Measurements from ENCODE around the gene UST. TPM values are rescaled to one million over a fixed set of nuclear protein-coding genes. Genes with fewer than 3 reads are reported as not detected.

Gene UST
- total RNA-seq, 1 experiment from 2014 or later = 0.37 TPM

DNA sequence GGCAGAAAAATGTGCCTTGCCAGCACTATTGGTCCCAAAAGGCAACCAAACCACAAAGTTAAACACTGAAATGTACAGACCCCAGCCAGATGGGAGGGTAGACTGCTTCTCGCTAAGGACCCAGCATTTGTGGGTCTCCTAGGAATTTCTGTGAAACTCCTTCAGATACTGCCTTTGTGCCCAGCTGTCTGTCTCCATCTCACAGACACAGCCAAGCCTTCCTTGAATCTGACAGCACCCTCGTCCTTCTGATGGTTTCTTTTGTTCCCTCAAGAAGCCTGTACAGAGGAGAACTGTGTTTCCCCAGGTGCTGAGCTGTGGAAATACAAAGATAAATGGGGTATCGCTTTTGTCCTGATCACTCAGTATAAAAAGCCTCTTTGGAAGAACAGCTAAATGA lies 316.6 kb downstream of the UST start:
- in situ Hi-C loops (cut with HindIII; ENCODE audit: low pct_unique_long_range_greater_than_20kb, low sequenced_read_pairs) = no loop called here

DNA sequence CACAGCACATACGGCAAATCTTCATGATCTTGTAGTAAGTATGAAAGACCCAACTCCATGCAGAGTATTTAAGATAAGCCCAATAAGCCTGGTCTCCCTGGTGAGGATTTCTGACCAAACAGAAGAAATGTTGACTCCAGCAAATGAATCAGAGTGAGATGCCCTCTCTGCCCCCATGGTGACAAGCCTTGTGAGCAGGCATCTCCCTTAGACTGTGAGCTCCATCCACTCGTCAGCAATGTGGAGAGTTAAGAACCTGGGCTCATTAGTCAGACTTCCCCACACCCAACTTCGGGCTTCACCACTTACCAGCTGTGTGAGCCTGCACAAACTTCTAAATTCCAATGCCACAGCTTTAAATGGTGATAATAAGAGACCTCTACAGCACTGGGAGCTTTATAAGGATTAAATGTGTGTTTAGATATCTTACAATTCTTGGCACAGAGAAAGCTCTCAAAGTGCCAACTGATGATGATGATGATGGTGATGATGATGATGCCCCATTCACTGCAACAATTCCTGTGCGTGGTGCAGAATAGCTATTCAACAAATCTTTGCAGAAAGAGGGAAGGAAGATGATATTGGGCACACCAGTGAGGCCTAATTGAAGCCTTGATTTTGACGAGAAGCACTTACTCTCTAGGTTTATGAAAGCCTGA lies 317.3 kb downstream of the UST start:
- in situ Hi-C loops (cut with HindIII; ENCODE audit: low pct_unique_long_range_greater_than_20kb, low sequenced_read_pairs) = no loop called here

More for the DNA sequence above, 316.6 kb downstream of the UST start:
- DNase-seq (ENCODE audit: low read depth) = no peak

DNA sequence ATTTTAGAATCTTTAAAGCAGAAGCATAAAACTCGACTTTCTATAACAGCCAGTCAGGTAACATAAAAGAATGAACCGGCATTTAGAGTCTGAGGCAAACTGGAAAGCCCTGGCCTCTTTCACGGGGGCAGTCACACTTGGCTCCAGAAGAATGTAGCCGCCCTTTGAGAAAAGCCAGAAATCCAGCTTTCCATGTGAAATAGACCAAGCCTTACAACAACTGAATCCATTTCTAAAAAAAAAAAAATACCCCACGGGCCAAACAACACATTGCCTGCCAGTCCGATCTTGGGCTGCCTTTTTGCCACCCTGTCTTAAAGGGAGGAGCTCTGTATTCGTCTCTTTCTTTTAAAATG lies 317.8 kb downstream of the UST start:
- DNase-seq (ENCODE audit: low read depth) = no peak
- in situ Hi-C loops (cut with HindIII; ENCODE audit: low pct_unique_long_range_greater_than_20kb, low sequenced_read_pairs) = no loop called here

More for the DNA sequence above, 317.3 kb downstream of the UST start:
- no peak for DNase-seq (ENCODE audit: low read depth)

DNA sequence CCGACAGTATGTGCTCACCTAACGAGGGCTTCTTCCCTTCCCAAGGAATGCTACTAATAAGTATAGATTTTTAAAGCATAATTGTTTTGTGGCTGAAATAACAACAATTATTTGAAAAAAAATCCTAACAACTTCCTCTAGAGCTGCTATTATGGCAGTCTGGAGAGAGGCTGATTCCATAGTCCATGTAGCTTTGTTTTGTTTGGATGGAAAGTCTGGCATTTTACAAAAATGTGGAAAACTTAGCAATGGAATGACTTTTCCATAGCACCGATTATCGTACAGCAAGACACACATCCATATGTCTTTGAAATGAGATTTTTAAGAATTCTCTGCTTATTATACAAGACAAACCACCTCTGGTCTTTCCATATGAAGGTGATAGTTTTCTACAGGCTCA lies 318.3 kb downstream of the UST start:
- DNase-seq (ENCODE audit: low read depth) = no peak
- in situ Hi-C loops (cut with HindIII; ENCODE audit: low pct_unique_long_range_greater_than_20kb, low sequenced_read_pairs) = no loop called here

DNA sequence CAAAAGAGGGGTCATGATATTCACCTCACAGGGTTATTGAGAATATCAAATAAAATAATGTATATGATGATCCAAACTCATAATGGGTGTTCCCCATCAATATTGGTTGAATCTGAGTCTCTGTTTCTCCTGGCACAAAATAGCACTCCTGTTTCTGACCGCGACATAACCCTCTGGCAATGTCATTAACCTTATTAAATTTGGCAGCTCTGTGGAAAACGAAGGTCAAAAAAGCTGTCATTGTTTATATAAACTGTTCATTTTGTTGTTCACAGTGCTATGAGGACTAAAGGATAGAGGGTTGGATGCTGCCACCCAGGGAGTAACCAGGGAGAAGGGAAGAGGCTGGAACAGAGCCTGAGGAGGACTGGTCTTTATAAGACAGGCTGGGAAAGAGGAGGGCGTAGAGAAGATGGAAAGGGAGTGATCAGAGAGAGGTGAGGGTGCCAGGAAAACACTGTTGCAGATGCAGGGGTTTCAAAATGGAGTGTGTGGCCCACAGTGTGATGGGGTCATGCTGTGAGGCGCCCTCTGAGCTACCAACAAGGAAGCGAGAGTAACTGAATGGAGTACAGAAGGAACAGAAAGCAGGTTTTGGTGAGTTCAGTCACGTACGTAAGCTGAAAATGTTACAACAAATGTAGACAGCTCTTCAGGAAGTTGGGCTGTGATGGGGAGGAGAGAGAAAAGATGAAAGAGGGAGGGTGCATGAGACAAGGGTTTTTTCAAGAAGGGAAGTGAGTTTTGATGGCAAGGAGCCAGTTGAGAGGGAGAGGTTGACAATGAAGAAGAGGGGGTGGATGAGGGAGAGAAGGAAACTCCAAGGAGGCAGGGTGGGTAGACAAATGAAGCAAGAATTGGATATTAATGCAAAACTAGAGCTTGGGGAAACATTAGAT lies 319.1 kb downstream of the UST start:
- in situ Hi-C loops (cut with HindIII; ENCODE audit: low pct_unique_long_range_greater_than_20kb, low sequenced_read_pairs) = no loop called here
- no peak for DNase-seq (ENCODE audit: low read depth)

DNA sequence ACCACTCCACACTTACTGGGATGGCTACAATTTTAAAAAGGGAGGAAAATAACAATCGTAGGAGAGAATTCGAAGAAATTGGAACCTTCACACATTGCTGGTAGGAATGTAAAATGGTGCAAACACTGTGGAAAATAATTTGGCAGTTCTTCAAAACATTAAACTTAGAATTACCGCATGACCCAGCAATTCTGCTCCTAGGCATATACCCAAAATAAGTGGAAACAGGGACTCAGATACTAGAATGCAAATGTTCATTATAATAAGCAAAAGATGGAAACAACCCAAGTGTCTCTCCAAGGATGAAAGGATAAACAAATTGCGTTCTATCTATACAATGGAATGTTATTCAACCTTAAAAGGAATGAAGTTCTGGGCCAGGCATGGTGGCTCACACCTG lies 325.2 kb downstream of the UST start:
- DNase-seq (ENCODE audit: low read depth) = no peak
- in situ Hi-C loops (cut with HindIII; ENCODE audit: low pct_unique_long_range_greater_than_20kb, low sequenced_read_pairs) = no loop called here

DNA sequence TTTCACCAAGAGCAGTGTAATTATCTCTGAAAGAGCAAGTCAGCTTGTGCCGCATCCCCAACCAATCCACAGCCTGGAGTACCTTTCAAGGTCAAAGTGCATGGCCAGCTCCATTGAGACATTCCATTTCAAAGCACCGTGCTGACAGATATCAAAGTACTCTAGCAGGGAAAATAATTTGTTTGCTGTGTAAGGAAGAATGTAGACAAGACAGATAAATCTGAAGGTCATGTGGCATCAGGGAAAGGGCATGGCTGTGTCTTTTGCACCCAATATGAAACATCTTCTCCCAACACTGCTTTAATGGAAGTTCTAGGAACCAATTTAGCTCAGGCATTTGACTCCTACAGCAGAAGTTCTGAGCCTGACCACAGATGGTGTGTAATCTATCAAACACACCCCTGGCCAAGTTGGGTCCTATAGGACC lies 328.0 kb downstream of the UST start:
- DNase-seq (ENCODE audit: low read depth) = no peak
- in situ Hi-C loops (cut with HindIII; ENCODE audit: low pct_unique_long_range_greater_than_20kb, low sequenced_read_pairs) = no loop called here

DNA sequence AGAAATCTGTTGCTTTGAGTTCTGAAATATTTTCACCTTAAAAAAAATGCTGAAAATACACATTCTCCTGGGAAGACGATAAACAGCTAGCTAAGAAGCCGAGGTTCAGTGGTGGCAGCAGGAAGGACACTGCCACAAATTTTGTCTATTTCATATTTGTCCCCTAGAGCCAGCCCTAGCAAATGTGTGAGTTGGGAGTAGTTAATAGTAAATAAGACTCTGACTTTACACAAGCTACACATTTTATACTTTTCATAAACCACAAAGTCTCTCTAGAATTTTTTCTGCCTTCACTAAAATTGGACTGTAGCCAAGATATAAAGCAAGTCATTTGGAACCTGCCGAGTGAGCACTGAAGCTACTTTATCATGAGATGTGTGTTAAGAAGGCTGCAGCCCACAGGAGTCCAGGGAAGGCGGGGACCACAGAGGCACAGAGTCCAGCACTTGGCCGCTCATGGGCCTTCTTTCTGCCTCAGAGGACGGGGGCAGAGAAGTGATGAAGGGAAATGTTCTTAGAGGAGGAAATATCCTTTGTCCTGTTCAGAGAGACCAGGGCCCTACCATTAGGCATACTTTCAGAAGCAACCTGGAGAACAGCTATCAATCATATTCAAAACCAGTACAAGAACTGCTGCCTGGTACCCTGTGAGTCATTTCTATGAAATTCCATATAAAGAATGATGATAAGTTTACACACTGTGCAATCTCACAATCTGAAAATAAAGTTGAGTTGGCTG lies 329.0 kb downstream of the UST start:
- in situ Hi-C loops (cut with HindIII; ENCODE audit: low pct_unique_long_range_greater_than_20kb, low sequenced_read_pairs) = no loop called here
- DNase-seq (ENCODE audit: low read depth) = no peak

DNA sequence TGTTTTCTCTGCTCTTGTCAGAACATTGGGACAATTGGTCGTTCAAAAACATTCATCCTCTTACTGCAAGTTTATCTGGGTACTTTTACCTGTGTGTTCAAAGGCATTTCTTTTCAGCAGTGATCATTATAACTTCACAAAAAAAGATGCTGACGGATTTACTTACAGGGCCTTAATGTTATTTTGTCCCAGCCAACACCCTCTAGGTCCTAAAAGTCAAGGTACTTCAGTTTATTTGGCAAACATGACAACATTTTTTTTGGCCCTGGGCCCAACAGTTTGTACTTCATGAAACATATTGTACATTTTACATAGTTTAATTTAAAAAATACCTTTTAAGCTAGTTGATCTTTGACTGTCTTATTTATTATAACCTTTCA lies 329.5 kb downstream of the UST start:
- DNase-seq (ENCODE audit: low read depth) = no peak
- in situ Hi-C loops (cut with HindIII; ENCODE audit: low pct_unique_long_range_greater_than_20kb, low sequenced_read_pairs) = no loop called here

DNA sequence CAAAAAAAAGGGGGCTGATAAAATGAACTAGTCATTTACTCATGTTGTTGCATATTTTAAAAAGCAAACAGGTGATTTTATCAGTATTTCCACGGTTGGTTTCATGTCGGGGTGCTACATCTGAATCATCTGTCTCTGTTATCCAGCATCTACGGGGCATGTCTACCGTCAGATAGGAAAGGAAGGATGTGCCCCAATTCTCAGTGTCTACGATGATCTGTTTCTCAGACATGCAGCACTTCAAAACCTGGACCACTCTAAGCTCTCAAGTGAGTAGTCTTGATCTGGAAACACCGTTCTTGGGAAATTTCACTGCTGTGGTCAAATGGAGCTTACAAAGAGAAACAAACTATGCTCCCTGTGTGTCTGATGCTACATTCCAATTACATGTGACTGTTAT lies 330.4 kb downstream of the UST start:
- DNase-seq (ENCODE audit: low read depth) = no peak
- in situ Hi-C loops (cut with HindIII; ENCODE audit: low pct_unique_long_range_greater_than_20kb, low sequenced_read_pairs) = no loop called here

DNA sequence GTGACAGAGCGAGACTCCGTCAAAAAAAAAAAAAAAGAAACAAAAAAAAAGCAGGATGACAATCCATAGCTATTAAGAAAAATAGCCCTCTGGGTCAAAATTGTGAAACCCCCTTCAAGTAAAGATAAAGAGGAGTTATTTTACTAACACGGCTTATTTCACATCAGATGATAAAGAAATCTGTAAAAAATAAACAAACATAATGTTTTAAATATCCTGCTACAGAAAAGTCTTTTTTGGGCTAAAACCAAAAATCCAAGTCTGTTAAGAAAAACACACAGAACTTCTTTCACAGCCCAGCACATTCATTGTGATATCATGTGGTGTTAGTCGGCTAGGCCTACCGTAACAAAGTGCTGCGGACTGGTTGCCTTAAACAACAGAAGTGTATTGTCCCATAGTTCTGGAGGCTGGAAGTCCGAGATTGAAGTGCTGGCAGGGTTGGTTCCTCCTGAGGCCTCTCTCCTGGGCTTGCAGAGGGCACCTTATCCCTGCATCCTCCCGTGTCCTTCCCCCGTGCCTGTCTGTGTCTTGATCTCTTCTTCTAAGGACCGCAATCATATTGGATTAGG lies 331.5 kb downstream of the UST start:
- in situ Hi-C loops (cut with HindIII; ENCODE audit: low pct_unique_long_range_greater_than_20kb, low sequenced_read_pairs) = no loop called here
- no peak for DNase-seq (ENCODE audit: low read depth)

DNA sequence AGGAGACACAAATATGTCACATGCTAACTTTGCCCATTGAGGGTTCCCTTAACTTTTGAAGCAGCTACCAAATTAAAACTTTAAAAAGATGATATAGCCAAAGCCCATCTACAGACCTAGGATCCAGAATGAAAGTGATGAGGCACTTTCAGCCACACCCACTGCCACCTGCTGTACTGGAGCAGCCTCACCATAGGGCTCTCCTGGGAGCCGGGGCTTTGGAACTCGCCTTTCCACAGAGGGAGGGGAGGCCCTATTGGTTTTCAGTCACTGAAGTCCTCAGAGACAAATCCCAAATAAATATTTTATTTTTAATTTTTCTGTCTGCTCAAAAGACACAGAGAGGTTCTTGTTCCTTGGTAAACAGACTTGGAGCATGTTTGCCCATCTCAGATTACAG lies 332.6 kb downstream of the UST start:
- in situ Hi-C loops (cut with HindIII; ENCODE audit: low pct_unique_long_range_greater_than_20kb, low sequenced_read_pairs) = no loop called here

DNA sequence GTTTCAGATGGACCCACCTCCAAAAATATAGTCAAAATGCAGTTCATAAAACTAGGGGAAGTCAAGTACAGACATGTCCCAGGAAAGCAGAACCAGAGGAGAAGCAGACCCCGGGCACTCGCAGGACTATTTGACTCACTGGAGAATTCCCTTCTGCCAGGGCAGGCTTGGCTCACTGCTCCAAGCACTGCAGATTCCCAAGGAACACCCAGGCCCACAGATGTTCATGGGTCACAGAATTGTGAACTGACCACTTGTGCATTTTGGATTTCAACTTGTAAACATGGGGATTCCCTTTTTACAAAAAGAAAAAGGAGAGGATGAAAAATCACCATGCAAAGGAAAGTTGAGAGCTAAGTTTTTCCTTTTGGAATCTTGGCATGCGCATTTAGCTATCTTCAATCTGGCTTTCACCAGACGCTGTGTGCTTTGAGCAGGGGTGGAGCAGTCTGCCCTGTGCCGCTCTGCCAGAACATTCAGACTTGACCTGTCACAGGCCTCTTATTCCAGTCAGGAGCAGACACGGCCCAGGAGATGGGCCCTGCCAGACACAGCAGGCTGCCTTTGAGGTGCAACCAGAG lies 333.2 kb downstream of the UST start:
- DNase-seq (ENCODE audit: low read depth) = no peak
- in situ Hi-C loops (cut with HindIII; ENCODE audit: low pct_unique_long_range_greater_than_20kb, low sequenced_read_pairs) = no loop called here

More for the DNA sequence above, 332.6 kb downstream of the UST start:
- DNase-seq (ENCODE audit: low read depth) = no peak

DNA sequence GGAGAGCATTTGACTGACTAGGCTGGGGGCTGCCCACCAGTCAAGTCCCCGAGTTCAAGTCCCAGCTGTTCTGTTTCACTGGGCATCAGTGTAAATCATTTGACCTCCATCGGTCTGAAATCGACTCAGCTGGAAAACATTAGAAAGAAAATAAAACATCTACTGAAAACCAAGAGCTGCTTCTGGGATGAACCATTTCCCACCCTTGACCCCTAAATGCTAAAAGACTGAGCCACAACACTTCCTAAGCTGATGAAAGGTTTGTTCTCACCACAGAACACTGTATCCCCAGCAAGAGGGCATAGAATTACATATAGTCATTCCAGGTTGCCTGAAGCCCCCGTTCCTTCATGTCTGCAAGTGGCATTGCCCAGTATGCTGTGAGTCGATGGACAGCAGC lies 333.7 kb downstream of the UST start:
- DNase-seq (ENCODE audit: low read depth) = no peak
- in situ Hi-C loops (cut with HindIII; ENCODE audit: low pct_unique_long_range_greater_than_20kb, low sequenced_read_pairs) = no loop called here

DNA sequence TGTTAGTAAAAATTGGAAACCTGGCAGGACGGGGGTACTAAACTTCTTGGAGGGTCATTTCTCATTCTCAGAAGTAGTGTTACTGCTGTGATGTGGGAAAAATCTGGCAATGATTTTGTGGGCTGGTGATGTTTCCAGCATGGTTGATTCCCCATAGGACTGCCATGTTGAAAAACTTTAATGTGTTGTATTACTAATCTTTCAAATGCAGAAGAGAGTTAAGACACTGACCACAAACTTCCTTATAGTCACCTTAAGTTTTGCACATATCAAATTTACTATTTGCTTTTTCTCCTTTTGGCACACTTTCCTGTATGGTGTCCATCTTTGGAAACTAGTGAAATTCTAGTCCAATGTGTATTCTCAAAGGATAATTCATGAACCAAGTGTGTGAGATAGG lies 334.5 kb downstream of the UST start:
- no peak for DNase-seq (ENCODE audit: low read depth)
- in situ Hi-C loops (cut with HindIII; ENCODE audit: low pct_unique_long_range_greater_than_20kb, low sequenced_read_pairs) = no loop called here

DNA sequence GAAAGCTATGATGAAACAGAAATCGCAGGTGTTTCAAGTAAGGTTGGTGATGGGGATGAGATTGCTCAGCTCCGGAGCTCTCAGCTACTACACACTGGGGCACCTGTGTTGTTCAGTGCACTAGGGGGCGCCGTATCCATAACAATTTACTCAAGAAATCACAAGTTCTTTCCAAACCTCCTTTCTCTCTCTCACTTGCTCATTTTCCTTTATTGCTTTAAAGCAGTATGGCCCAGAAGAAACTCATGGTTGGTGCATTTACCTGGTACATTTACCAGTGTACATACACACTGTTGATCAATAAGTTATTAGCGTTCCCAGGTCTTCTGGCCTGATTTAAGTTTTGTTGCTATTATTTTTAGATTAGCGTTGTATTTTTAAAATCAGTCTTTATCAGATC lies 335.5 kb downstream of the UST start:
- DNase-seq (ENCODE audit: low read depth) = peak; percentile 40
- in situ Hi-C loops (cut with HindIII; ENCODE audit: low pct_unique_long_range_greater_than_20kb, low sequenced_read_pairs) = no loop called here

DNA sequence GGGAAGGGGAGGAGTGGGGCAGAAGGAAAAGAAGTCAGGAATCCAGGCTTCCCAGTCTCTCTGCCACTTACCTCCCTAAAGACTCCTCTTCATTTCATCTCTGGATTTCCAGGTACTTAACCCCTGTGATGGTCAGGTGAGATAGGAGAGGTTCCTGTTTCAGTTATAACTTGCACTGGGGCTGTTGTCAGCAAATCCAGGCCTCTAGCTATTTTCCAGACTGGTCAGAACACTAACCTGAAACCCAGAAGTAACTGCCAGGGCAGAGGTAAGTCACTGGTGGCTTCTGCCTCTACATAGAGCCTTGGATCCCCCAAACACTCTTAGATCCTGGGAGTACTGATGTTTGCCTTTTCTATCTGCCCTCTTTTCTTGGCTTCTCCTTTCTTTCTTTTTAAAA lies 337.2 kb downstream of the UST start:
- in situ Hi-C loops (cut with HindIII; ENCODE audit: low pct_unique_long_range_greater_than_20kb, low sequenced_read_pairs) = no loop called here
- DNase-seq (ENCODE audit: low read depth) = no peak

DNA sequence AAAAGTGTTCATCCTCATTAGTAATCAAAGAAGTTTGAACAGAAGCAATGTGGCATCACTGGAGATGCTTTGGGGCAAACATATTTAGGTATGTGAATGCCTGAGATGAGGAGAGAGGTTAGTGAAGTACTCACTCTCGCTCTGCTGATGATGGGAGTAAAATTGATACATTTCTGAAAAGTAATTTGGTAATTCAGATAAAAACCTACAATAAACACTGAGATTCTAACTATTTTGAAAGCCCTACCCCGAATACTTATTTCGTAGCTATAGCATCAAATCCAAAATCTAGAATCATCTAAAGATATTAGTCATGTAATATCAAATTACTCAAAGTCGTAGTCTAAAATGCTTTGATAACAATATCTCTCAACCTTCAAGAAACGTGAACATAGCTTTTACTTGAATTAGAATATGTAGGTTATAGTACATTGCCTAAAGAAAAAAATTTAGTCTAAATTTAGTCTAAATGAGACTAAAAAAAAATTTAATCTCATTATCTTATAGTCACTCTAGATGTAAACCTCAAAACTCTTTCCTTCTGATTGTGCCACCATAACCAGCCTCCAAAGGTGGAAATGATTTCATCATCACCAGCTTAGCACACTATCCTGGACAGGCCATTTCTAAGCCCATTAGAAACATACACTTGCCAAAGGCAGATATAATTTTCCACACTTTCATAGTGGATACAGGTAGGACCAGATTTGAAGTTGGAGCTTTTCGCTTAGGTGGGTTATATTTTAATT lies 338.2 kb downstream of the UST start:
- DNase-seq (ENCODE audit: low read depth) = no peak
- in situ Hi-C loops (cut with HindIII; ENCODE audit: low pct_unique_long_range_greater_than_20kb, low sequenced_read_pairs) = no loop called here

Data from Caki2 (cell line).